OCI-LY3 (cell line): ENCODE results near the gene ARL8A.
"Not testable (repeated sequence)": the region's sequence is repeated elsewhere in the genome, so short reads cannot be mapped to it uniquely, and the experiment has no call there.

Experiments used
- EZH2phosphoT487 ChIP-seq: fragments of 200-600 bp; shearing (Covaris generic); IDR thresholded peaks from 2 replicates; pipeline ENCODE4 v1.6.1; 2018; ENCODE audit warnings: antibody characterized with exemption, mixed run types, low read depth
- TF ChIP-seq, protein P1 (sequence below): fragments of 200-600, 300-600 bp; sonication (generic); IDR thresholded peaks from 2 replicates; pipeline ENCODE4 v1.5.1; 2014; ENCODE audit warnings: antibody characterized with exemption, low read length, low read depth

DNA sequence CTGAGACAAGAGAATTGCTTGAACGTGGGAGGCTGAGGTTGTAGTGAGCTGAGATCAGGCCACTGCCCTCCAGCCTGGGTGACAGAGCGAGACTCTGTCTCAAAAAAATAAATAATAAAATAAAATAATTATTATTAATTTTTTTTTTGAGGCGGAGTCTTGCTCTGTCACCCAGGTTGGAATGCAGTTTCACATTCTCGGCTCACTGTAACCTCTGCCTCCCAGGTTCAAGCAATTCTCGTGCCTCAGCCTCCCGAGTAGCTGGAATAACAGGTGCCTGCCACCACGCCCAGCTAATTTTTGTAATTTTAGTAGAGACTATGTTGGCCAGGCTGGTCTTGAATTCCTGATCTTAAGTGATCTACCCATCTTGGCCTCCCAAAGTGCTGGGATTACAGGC, 32.9 kb downstream of the ARL8A start:
- TF ChIP-seq, protein P1, sequence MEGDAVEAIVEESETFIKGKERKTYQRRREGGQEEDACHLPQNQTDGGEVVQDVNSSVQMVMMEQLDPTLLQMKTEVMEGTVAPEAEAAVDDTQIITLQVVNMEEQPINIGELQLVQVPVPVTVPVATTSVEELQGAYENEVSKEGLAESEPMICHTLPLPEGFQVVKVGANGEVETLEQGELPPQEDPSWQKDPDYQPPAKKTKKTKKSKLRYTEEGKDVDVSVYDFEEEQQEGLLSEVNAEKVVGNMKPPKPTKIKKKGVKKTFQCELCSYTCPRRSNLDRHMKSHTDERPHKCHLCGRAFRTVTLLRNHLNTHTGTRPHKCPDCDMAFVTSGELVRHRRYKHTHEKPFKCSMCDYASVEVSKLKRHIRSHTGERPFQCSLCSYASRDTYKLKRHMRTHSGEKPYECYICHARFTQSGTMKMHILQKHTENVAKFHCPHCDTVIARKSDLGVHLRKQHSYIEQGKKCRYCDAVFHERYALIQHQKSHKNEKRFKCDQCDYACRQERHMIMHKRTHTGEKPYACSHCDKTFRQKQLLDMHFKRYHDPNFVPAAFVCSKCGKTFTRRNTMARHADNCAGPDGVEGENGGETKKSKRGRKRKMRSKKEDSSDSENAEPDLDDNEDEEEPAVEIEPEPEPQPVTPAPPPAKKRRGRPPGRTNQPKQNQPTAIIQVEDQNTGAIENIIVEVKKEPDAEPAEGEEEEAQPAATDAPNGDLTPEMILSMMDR, result not testable (repeated sequence)
- TF ChIP-seq EZH2phosphoT487, result not testable (repeated sequence)
